ENCODE measurements around the gene CCDC137. TPM values are rescaled to one million over a fixed set of nuclear protein-coding genes. Genes with fewer than 3 reads are reported as not detected.

CCDC137 gene
- total and polyA plus RNA-seq, 2 of the 13 experiments (the other 11 are each of a cell fraction or from before 2014, with no cell fraction given): 14.6 to 39.1 TPM

- TF ChIP-seq ZNF781 (CRISPR knock-in tag; IDR thresholded peaks at IDR 0.05; ENCODE audit: borderline replicate concordance, not compliant biosample characterization) (no peak), BRCA1 (CRISPR knock-in tag; IDR thresholded peaks at IDR 0.05) (no peak), CEBPZ (IDR thresholded peaks at IDR 0.05; ENCODE audit: low read length) (no peak), ZNF558 (CRISPR knock-in tag; IDR thresholded peaks at IDR 0.05; ENCODE audit: borderline replicate concordance) (peak; percentile 80; the same call in 1 of the 2 replicates), MTF1 (CRISPR knock-in tag; IDR thresholded peaks at IDR 0.05) (no peak), FOXJ3 (CRISPR knock-in tag; IDR thresholded peaks at IDR 0.05; ENCODE audit: borderline replicate concordance) (no peak), ZNF652 (CRISPR knock-in tag; IDR thresholded peaks at IDR 0.05; ENCODE audit: borderline replicate concordance, low read depth) (no peak), CEBPB (IDR thresholded peaks at IDR 0.05; ENCODE audit: borderline replicate concordance, low read depth, low read length) (no peak; the same call in 1 of the 2 replicates), U2AF1 (optimal IDR thresholded peaks at IDR 0.05; ENCODE audit: low read depth, low read length) (no peak), PAX8 (CRISPR knock-in tag; IDR thresholded peaks at IDR 0.05; ENCODE audit: borderline replicate concordance) (0 out of 2 replicates have a peak, but pooled peaks have one; percentile 74), ZNF501 (CRISPR knock-in tag; IDR thresholded peaks at IDR 0.05) (peak; percentile 5; the same call in 1 of the 2 replicates), ZSCAN22 (CRISPR knock-in tag; IDR thresholded peaks at IDR 0.05) (no peak), ZNF354B (CRISPR knock-in tag; IDR thresholded peaks at IDR 0.05) (0 out of 2 replicates have a peak, but pooled peaks have one; percentile 92), MIXL1 (CRISPR knock-in tag; IDR thresholded peaks at IDR 0.05) (no peak), EHMT2 (IDR thresholded peaks at IDR 0.05; ENCODE audit: borderline replicate concordance, low read depth, low read length) (no peak), RFX1 (IDR thresholded peaks at IDR 0.05) (no peak), HOXA3 (CRISPR knock-in tag; IDR thresholded peaks at IDR 0.05) (peak; percentile 58)
- TF ChIP-seq, protein P1, sequence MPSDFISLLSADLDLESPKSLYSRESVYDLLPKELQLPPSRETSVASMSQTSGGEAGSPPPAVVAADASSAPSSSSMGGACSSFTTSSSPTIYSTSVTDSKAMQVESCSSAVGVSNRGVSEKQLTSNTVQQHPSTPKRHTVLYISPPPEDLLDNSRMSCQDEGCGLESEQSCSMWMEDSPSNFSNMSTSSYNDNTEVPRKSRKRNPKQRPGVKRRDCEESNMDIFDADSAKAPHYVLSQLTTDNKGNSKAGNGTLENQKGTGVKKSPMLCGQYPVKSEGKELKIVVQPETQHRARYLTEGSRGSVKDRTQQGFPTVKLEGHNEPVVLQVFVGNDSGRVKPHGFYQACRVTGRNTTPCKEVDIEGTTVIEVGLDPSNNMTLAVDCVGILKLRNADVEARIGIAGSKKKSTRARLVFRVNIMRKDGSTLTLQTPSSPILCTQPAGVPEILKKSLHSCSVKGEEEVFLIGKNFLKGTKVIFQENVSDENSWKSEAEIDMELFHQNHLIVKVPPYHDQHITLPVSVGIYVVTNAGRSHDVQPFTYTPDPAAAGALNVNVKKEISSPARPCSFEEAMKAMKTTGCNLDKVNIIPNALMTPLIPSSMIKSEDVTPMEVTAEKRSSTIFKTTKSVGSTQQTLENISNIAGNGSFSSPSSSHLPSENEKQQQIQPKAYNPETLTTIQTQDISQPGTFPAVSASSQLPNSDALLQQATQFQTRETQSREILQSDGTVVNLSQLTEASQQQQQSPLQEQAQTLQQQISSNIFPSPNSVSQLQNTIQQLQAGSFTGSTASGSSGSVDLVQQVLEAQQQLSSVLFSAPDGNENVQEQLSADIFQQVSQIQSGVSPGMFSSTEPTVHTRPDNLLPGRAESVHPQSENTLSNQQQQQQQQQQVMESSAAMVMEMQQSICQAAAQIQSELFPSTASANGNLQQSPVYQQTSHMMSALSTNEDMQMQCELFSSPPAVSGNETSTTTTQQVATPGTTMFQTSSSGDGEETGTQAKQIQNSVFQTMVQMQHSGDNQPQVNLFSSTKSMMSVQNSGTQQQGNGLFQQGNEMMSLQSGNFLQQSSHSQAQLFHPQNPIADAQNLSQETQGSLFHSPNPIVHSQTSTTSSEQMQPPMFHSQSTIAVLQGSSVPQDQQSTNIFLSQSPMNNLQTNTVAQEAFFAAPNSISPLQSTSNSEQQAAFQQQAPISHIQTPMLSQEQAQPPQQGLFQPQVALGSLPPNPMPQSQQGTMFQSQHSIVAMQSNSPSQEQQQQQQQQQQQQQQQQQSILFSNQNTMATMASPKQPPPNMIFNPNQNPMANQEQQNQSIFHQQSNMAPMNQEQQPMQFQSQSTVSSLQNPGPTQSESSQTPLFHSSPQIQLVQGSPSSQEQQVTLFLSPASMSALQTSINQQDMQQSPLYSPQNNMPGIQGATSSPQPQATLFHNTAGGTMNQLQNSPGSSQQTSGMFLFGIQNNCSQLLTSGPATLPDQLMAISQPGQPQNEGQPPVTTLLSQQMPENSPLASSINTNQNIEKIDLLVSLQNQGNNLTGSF (CRISPR knock-in tag; IDR thresholded peaks at IDR 0.05): 0 out of 2 replicates have a peak, but pooled peaks have one; percentile 42
- TF ChIP-seq, protein P2, sequence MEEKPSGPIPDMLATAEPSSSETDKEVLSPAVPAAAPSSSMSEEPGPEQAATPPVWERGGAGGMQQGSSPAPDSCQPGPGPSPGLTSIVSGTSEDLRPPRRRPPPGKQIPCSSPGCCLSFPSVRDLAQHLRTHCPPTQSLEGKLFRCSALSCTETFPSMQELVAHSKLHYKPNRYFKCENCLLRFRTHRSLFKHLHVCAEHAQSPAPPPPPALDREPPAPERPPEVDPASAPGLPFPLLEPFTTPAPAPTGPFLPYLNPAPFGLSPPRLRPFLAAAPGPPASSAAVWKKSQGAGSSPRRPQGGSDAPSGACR (CRISPR knock-in tag; IDR thresholded peaks at IDR 0.05): peak; percentile 5
These were observed 1.1 kb upstream of the CCDC137 start (continued) for GRCh38 chr17:81665205-81666091.
